BLaER1 (cell line): Measurements from ENCODE around the gene E2F2.

Source experiments
- H3K27ac ChIP-seq: shearing (Covaris generic); formaldehyde crosslinking; 2 replicates; pipeline ENCODE4 v1.8.1; 2022
- H3K27me3 ChIP-seq: shearing (Covaris generic); formaldehyde crosslinking; 2 replicates; pipeline ENCODE4 v1.8.1; 2022
- H3K36me3 ChIP-seq: shearing (Covaris generic); formaldehyde crosslinking; 2 replicates; pipeline ENCODE4 v1.8.1; 2022
- H3K4me1 ChIP-seq: shearing (Covaris generic); formaldehyde crosslinking; 2 replicates; pipeline ENCODE4 v1.8.1; 2022
- H3K4me2 ChIP-seq: shearing (Covaris generic); formaldehyde crosslinking; 2 replicates; pipeline ENCODE4 v1.8.1; 2022
- H3K4me3 ChIP-seq: shearing (Covaris generic); formaldehyde crosslinking; 2 replicates; pipeline ENCODE4 v1.8.1; 2022
- H3K9ac ChIP-seq: shearing (Covaris generic); formaldehyde crosslinking; 2 replicates; pipeline ENCODE4 v1.8.1; 2022
- H3K9me3 ChIP-seq: shearing (Covaris generic); formaldehyde crosslinking; 2 replicates; pipeline ENCODE4 v1.8.1; 2022
- H4K20me1 ChIP-seq: shearing (Covaris generic); formaldehyde crosslinking; 2 replicates; pipeline ENCODE4 v1.8.1; 2022
- Cebpa-rat ChIP-seq: shearing (Covaris generic); IDR thresholded peaks from 2 replicates; pipeline ENCODE4 v1.8.1; 2022

Gene E2F2

GRCh38 chr1:23492132-23492720 is 38.8 kb downstream of the E2F2 start:
- no peaks in the 10 kb centered on the region for H3K36me3 ChIP-seq
- no peak overlapping the region for H3K27ac ChIP-seq
- no peak overlapping the region for H3K4me2 ChIP-seq
- no peak for TF ChIP-seq Cebpa-rat
- H4K20me1 ChIP-seq, result no peaks in the 10 kb centered on the region
- no peaks in the 10 kb centered on the region for H3K9me3 ChIP-seq
- H3K4me1 ChIP-seq, result peaks cover 2% of the 10 kb centered on the region
- no peak overlapping the region for H3K9ac ChIP-seq
- no peaks in the 10 kb centered on the region for H3K27me3 ChIP-seq
- no peak overlapping the region for H3K4me3 ChIP-seq

GRCh38 chr1:23489842-23490241 is 41.2 kb downstream of the E2F2 start:
- H3K9me3 ChIP-seq, result no peaks in the 10 kb centered on the region
- no peak overlapping the region for H3K9ac ChIP-seq
- H3K36me3 ChIP-seq, result no peaks in the 10 kb centered on the region
- H3K4me1 ChIP-seq, result peaks cover 3% of the 10 kb centered on the region; the same call in 1 of the 2 replicates
- H3K4me2 ChIP-seq, result no peak overlapping the region
- TF ChIP-seq Cebpa-rat, result no peak
- H3K4me3 ChIP-seq, result no peak overlapping the region
- H3K27me3 ChIP-seq, result no peaks in the 10 kb centered on the region
- H3K27ac ChIP-seq, result no peak overlapping the region
- H4K20me1 ChIP-seq, result no peaks in the 10 kb centered on the region

- no peaks in the 10 kb centered on the region for H3K9me3 ChIP-seq
Measured at GRCh38 chr1:23485002-23485332, 46.1 kb downstream of the E2F2 start.

DNA sequence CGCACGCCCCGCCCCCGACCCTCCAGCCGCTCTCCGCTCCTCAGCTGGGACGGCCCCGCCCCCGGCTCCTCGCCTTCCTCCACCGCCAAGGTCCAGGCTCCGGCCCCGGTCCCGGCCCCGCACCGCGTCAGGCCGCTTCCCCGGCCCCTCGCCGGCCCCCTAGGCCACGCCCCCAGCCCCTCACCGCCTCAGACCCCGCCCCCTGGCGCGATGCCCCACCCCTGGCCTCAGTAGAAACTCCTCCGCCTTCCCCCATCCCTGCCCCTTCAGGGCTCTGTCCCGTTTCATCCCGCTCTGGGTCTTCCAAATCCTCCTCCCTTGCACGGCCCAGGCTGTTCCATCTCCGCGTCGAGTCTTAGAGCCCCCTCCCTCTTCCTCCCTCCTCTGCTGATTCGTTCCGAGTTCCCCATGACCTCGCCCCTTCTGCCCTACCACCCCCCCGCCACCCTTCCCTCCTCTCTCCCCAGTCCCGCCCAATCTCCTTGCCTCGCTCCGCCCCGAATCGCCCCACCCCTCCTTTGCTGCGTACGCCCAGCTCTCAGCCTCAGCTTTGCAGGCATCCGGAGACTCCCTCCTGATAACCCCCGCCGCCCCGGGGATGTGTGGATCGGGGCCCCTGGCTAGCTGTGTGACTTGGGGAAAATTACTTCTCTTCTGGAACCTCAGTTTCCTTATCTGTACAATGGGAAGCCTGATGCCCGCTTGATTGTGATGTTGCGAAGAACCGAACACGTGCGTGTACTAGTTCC is 46.6 kb downstream of the E2F2 start:
- H3K27me3 ChIP-seq, result peaks cover 6% of the 10 kb centered on the region
- peak overlapping the region; percentile 72 for H3K4me3 ChIP-seq
- peak overlapping the region; percentile 80; the same call in 1 of the 2 replicates for H3K9ac ChIP-seq
- H3K4me1 ChIP-seq, result peaks cover 24% of the 10 kb centered on the region
- H3K9me3 ChIP-seq, result no peaks in the 10 kb centered on the region
- H4K20me1 ChIP-seq, result peaks cover 8% of the 10 kb centered on the region; the same call in 1 of the 2 replicates
- peak overlapping the region; percentile 65 for H3K4me2 ChIP-seq
- no peak for TF ChIP-seq Cebpa-rat
- H3K27ac ChIP-seq, result no peak overlapping the region; the same call in 1 of the 2 replicates
- no peaks in the 10 kb centered on the region for H3K36me3 ChIP-seq

More at GRCh38 chr1:23485002-23485332, 46.1 kb downstream of the E2F2 start:
- Histone ChIP-seq H3K4me3 (peak overlapping the region; percentile 72), H3K9ac (no peak overlapping the region), H3K27me3 (peaks cover 6% of the 10 kb centered on the region), H3K27ac (no peak overlapping the region), H4K20me1 (peaks cover 8% of the 10 kb centered on the region; the same call in 1 of the 2 replicates), H3K36me3 (no peaks in the 10 kb centered on the region), H3K4me1 (peaks cover 24% of the 10 kb centered on the region), H3K4me2 (peak overlapping the region; percentile 65)
- TF ChIP-seq Cebpa-rat, result no peak

DNA sequence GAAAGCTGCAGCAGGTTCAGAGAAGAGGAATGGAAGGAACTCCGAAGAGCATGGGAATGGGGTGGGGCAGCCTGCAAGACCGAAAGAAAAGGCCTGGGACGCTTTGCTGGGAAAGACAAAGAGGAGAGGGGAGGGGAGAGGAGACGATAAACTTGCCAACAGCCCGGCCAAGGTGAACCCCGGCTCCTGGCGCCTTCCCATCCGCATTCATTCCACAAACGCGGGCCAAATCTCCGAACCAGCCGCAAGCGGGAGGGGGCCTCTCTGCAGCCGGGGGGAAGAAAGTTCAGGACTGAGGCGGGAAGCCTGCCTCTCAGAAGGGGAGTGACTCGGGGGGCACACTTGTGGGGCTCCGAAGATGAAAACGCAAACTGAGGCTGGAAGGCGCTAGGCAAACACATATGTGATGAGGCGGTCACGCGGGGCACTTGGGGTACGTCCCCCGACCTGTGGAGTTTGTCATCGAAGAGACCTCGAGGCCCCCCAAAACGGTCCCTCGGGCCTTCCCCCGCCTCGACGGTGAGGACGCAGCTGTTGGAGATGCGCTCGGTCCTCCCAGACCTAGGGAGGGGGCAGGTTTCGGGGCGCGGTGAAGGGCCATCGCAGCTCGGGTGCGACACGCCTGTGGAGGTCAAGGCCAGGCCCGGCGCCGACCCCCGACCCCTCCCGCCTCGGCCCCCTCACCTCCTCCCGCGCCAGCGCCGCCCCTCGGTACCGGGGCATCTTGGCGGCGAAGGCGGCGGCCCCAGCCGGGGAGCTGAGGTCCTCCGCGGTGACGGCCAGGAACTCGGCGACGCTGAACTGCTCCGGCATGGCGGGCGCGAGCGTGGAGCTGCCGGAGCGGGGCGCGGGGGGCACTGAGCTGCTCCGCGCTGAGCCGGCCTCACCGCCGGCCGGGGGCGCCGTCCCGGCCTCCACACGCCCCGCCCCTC is 47.4 kb downstream of the E2F2 start, which contains the start of gene ASAP3:
TSS of gene ASAP3 (minus strand) at position 859 of the 932 bp plus-strand sequence. CDS start at position 813, 46 bp downstream.
- TF ChIP-seq Cebpa-rat, result no peak

DNA sequence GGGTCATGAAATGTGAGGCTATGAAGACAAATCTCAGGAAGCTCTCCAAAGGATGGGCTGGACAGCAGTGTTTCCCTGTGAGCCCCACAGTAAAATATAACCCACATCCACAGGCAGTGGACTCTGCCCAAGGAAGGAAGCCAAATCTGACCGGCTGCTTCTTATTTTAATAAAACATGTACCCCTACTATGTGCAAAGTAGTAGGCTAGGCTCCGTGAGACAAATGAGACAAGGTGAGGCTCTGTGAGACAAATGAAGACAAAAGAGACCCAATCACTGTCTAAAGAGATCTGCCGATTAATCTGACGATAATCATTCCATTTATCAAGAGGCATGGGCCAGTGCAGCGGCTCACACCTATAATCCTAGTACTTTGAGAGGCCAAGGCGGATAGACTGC is 49.1 kb downstream of the E2F2 start:
- no peak for TF ChIP-seq Cebpa-rat
- no peak overlapping the region for H3K4me3 ChIP-seq
- H3K4me2 ChIP-seq, result peak overlapping the region; percentile 19; the same call in 1 of the 2 replicates
- H3K4me1 ChIP-seq, result peaks cover 24% of the 10 kb centered on the region
- peaks cover 6% of the 10 kb centered on the region for H3K27me3 ChIP-seq
- no peaks in the 10 kb centered on the region for H3K36me3 ChIP-seq
- H4K20me1 ChIP-seq, result peaks cover 8% of the 10 kb centered on the region; the same call in 1 of the 2 replicates
- H3K9ac ChIP-seq, result no peak overlapping the region
- H3K9me3 ChIP-seq, result no peaks in the 10 kb centered on the region
- H3K27ac ChIP-seq, result no peak overlapping the region

More for the DNA sequence above, 47.4 kb downstream of the E2F2 start, which contains the start of gene ASAP3:
- Histone ChIP-seq H3K36me3 (no peaks in the 10 kb centered on the region), H3K4me3 (peak within 1 kb of the TSS; percentile 72), H3K9me3 (no peaks in the 10 kb centered on the region), H4K20me1 (peaks cover 8% of the 10 kb centered on the region; the same call in 1 of the 2 replicates), H3K4me2 (peak within 1 kb of the TSS; percentile 98), H3K4me1 (peaks cover 24% of the 10 kb centered on the region), H3K9ac (peak within 1 kb of the TSS; percentile 80), H3K27ac (peak within 1 kb of the TSS; percentile 75), H3K27me3 (peaks cover 6% of the 10 kb centered on the region)

DNA sequence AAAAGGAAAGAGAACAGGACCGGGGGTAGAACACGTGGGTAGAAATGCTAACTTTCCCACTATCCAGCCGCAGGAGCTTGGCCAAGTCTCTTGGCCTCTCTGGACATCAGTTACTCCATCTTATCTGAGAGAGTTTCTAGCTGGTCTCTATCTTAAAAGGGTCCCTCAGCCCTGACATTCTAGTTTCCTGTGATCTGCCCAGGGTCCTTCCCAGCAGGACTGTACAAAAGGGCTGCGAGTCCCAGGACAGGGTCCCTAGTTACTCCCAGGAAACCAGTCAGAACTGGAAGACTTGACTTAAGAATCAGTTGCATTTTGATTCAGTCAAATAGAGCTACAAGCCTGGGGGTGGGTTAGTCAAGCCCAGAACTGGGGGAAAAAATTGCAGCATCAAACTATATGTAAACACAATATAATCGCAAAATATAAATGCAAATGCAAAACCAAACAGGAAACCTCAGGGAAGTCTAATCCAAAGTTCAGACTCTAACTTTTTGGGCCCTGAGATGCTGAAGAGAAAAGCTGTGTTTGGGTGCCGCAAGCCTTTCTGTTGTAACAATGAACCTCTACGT is 49.9 kb downstream of the E2F2 start:
- Histone ChIP-seq H3K4me1 (peaks cover 24% of the 10 kb centered on the region), H3K36me3 (no peaks in the 10 kb centered on the region), H4K20me1 (peaks cover 8% of the 10 kb centered on the region; the same call in 1 of the 2 replicates), H3K4me2 (peak overlapping the region; percentile 19; the same call in 1 of the 2 replicates), H3K9me3 (no peaks in the 10 kb centered on the region), H3K27ac (no peak overlapping the region), H3K9ac (no peak overlapping the region), H3K27me3 (peaks cover 6% of the 10 kb centered on the region), H3K4me3 (no peak overlapping the region)
- TF ChIP-seq Cebpa-rat, result no peak

GRCh38 chr1:23480187-23481025 is 50.6 kb downstream of the E2F2 start:
- Histone ChIP-seq H3K27ac (no peak overlapping the region), H3K4me3 (no peak overlapping the region)

More at GRCh38 chr1:23480187-23481025, 50.6 kb downstream of the E2F2 start:
- Histone ChIP-seq H4K20me1 (peaks cover 8% of the 10 kb centered on the region; the same call in 1 of the 2 replicates), H3K9ac (no peak overlapping the region), H3K4me1 (peaks cover 24% of the 10 kb centered on the region), H3K36me3 (no peaks in the 10 kb centered on the region), H3K4me2 (no peak overlapping the region), H3K27me3 (peaks cover 6% of the 10 kb centered on the region), H3K9me3 (no peaks in the 10 kb centered on the region)
- TF ChIP-seq Cebpa-rat, result no peak
